Measurements from ENCODE around the gene TOP3B. TPM values are rescaled to one million over a fixed set of nuclear protein-coding genes. Genes with fewer than 3 reads are reported as not detected.

The TOP3B gene
- total RNA-seq, 2 experiments from 2014 or later: 82.6 to 98.7 TPM

GRCh38 chr22:21932347-21932746, 50.2 kb downstream of the TOP3B start:
- H3K4me3 ChIP-seq (ENCODE audit: low read depth, low read length, poor library complexity, severe bottlenecking): no peak overlapping the region
- no peak overlapping the region for H3K4me2 ChIP-seq (ENCODE audit: low read length)
- no peaks in the 10 kb centered on the region for H3K4me1 ChIP-seq (ENCODE audit: insufficient read depth, low read length, poor library complexity, severe bottlenecking)
- no peaks in the 10 kb centered on the region for H3K9me3 ChIP-seq (ENCODE audit: low read length)
- H4K20me1 ChIP-seq (ENCODE audit: insufficient read depth, low read length): no peaks in the 10 kb centered on the region
- no peak for DNase-seq (ENCODE audit: low spot score)
- peaks cover 27% of the 10 kb centered on the region; the same call in 1 of the 2 replicates for H3K36me3 ChIP-seq (ENCODE audit: insufficient read depth, low read length)
- H3K9me2 ChIP-seq (ENCODE audit: insufficient read depth, low read length): no peaks in the 10 kb centered on the region
- no peak for TF ChIP-seq CTCF (conservative IDR thresholded peaks at IDR 0.05; ENCODE audit: low read length)
- TF ChIP-seq EZH2phosphoT487 (IDR thresholded peaks at IDR 0.05; ENCODE audit: borderline replicate concordance, low read depth, low read length): no peak
- H3K79me2 ChIP-seq (ENCODE audit: insufficient read depth, low read depth, low read length): no peaks in the 10 kb centered on the region
- no TSS peak for BruUV-seq (replicated peaks)
- POLR2A ChIA-PET: no interaction called here
- CTCF ChIA-PET (ENCODE audit: unreplicated experiment): no interaction called here
- H2AFZ ChIP-seq (ENCODE audit: low read length): no peak overlapping the region
- H3K27ac ChIP-seq (ENCODE audit: low read depth, low read length, poor library complexity, severe bottlenecking): no peak overlapping the region
- intact Hi-C loops (cut with micrococcal nuclease; ENCODE audit: unreplicated experiment): no loop called here

DNA sequence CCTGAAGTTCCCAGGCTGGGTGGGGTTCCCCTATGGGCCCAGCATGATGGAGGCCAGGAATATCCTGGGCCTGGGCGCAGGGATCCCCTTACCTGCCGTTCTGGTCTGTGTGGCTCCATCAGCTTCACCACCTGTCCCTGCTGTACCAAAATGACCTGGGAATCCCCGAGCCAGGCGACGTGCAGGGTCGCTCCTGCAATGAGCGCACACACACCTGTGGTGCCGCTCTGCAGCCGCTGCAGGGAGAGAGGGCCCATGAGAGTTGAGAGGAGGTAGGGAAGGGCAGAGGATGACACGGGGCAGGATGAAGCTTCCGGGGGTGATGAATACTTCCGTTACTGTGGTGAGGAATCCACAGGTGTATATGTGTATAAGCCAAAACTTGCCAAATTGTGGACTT, 51.5 kb downstream of the TOP3B start:
- Histone ChIP-seq H3K36me3 (ENCODE audit: insufficient read depth, low read length) (peaks cover 27% of the 10 kb centered on the region; the same call in 1 of the 2 replicates), H3K4me1 (ENCODE audit: insufficient read depth, low read length, poor library complexity, severe bottlenecking) (no peaks in the 10 kb centered on the region), H3K9me3 (ENCODE audit: low read length) (no peaks in the 10 kb centered on the region), H3K9me2 (ENCODE audit: insufficient read depth, low read length) (no peaks in the 10 kb centered on the region), H3K27ac (ENCODE audit: low read depth, low read length, poor library complexity, severe bottlenecking) (no peak overlapping the region), H4K20me1 (ENCODE audit: insufficient read depth, low read length) (no peaks in the 10 kb centered on the region), H2AFZ (ENCODE audit: low read length) (no peak overlapping the region), H3K4me2 (ENCODE audit: low read length) (no peak overlapping the region), H3K79me2 (ENCODE audit: insufficient read depth, low read depth, low read length) (no peaks in the 10 kb centered on the region), H3K4me3 (ENCODE audit: low read depth, low read length, poor library complexity, severe bottlenecking) (no peak overlapping the region)
- DNase-seq (ENCODE audit: low spot score): no peak
- CTCF ChIA-PET (ENCODE audit: unreplicated experiment): no interaction called here
- POLR2A ChIA-PET: interaction anchor here (0.8 kb wide), 1 partner anchor 24 kb away, joined by 4 read pairs; no protein-coding TSS in a partner anchor
- no TSS peak for BruUV-seq (replicated peaks)
- TF ChIP-seq EZH2phosphoT487 (IDR thresholded peaks at IDR 0.05; ENCODE audit: borderline replicate concordance, low read depth, low read length) (no peak), CTCF (conservative IDR thresholded peaks at IDR 0.05; ENCODE audit: low read length) (no peak)
- intact Hi-C loops (cut with micrococcal nuclease; ENCODE audit: unreplicated experiment): no loop called here

- intact Hi-C loops (cut with micrococcal nuclease; ENCODE audit: unreplicated experiment): no loop called here
- no peaks in the 10 kb centered on the region for H3K79me2 ChIP-seq (ENCODE audit: insufficient read depth, low read depth, low read length)
- POLR2A ChIA-PET: no interaction called here
- no peaks in the 10 kb centered on the region for H3K4me1 ChIP-seq (ENCODE audit: insufficient read depth, low read length, poor library complexity, severe bottlenecking)
- H2AFZ ChIP-seq (ENCODE audit: low read length): no peak overlapping the region
- BruUV-seq (replicated peaks): no TSS peak
- no peak for DNase-seq (ENCODE audit: low spot score)
- H3K4me3 ChIP-seq (ENCODE audit: low read depth, low read length, poor library complexity, severe bottlenecking): no peak overlapping the region
- H4K20me1 ChIP-seq (ENCODE audit: insufficient read depth, low read length): no peaks in the 10 kb centered on the region
- no peaks in the 10 kb centered on the region for H3K9me2 ChIP-seq (ENCODE audit: insufficient read depth, low read length)
- CTCF ChIA-PET (ENCODE audit: unreplicated experiment): no interaction called here
- no peak overlapping the region for H3K4me2 ChIP-seq (ENCODE audit: low read length)
- H3K27ac ChIP-seq (ENCODE audit: low read depth, low read length, poor library complexity, severe bottlenecking): no peak overlapping the region
- peaks cover 27% of the 10 kb centered on the region; the same call in 1 of the 2 replicates for H3K36me3 ChIP-seq (ENCODE audit: insufficient read depth, low read length)
- TF ChIP-seq CTCF (conservative IDR thresholded peaks at IDR 0.05; ENCODE audit: low read length) (no peak), EZH2phosphoT487 (IDR thresholded peaks at IDR 0.05; ENCODE audit: borderline replicate concordance, low read depth, low read length) (no peak)
- no peaks in the 10 kb centered on the region for H3K9me3 ChIP-seq (ENCODE audit: low read length)
These were observed 53.3 kb downstream of the TOP3B start for GRCh38 chr22:21929253-21929652.
